ENCODE measurements around the gene FRMPD1. TPM values are rescaled to one million over a fixed set of nuclear protein-coding genes. Genes with fewer than 3 reads are reported as not detected.
A peak's percentile ranks its signal among the peaks of the same experiment; 100 is the strongest.
"Not testable (repeated sequence)": the region's sequence is repeated elsewhere in the genome, so short reads cannot be mapped to it uniquely, and the experiment has no call there.

FRMPD1 gene, protein sequence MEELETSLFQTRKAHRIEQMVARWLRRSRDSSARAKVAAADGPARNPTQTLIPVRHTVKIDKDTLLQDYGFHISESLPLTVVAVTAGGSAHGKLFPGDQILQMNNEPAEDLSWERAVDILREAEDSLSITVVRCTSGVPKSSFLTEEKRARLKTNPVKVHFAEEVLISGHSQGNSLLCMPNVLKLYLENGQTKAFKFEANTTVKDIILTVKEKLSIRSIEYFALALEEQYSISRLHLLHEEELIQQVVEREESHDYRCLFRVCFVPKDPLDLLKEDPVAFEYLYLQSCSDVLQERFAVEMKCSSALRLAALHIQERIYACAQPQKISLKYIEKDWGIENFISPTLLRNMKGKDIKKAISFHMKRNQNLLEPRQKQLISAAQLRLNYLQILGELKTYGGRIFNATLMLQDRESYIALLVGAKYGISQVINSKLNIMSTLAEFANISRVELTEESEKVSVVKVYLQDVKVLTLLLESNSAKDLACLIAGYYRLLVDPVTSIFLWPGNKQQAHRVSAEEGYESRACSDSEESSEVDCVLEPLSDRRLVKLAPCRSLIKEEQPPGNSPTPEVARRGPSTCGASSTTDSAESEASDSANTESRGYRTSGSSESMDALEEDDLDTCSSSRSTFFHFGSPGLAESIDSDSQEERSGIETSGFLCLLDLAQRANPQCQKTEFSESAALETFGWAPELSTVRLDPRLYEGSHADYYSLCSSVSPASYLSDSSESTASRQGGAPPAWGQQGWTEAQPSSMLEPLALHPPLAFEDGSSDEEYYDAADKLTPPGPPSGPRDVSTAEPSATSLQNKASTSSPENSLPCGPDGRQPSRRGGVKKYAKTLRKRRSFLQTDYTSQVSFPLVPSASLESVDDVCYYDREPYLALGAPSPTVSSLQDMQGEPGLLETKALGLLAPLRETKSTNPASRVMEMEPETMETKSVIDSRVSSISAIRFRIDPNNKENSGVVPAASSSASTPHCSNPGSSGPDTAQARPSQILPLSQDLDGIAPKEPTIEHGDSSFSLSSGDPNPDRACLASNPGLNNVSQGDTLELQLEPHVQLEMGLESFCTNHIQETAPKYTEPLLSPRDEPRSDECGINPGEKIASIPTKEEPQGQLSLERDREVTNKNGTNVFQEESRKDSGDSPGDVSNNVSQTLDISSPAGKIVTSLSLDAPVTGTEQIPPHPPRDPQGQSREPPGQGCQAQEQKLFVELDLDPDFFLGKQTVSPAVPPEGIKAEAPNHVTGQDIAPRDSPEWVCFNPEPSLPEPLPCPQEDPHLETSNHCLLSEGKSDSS (N-terminal part only)
- 0.67 TPM for total RNA-seq

GRCh38 chr9:37650873-37651768, at the start of gene FRMPD1:
TSS of gene FRMPD1 (plus strand) at chr9:37650954. CDS start at chr9:37692642, 41,688 bp downstream.
- peak; percentile 74 for DNase-seq (ENCODE audit: low spot score)
- ATAC-seq, result peak; percentile 89
- intact Hi-C loops (cut with DNase I), result no loop called here

DNA sequence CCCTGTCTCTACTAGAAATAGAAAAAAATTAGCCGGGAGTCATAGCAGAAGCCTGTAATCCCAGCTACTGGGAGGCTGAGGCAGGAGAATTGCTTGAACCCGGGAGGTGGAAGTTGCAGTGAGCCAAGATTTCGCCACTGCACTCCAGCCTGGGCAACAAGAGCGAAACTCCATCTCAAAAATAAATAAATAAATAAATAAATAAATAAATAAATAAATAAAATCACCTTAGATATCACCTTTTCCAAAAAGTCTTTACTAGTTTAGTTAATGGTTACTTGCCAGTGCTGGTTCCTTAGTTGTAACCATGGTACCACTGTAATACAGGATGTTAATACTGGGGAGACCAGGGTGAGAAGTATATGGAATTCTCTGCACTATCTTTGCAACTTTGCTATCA, 48.7 kb upstream of the FRMPD1 start:
- ATAC-seq; DNase-seq (ENCODE audit: low spot score); intact Hi-C loops (cut with DNase I): not testable (repeated sequence)

DNA sequence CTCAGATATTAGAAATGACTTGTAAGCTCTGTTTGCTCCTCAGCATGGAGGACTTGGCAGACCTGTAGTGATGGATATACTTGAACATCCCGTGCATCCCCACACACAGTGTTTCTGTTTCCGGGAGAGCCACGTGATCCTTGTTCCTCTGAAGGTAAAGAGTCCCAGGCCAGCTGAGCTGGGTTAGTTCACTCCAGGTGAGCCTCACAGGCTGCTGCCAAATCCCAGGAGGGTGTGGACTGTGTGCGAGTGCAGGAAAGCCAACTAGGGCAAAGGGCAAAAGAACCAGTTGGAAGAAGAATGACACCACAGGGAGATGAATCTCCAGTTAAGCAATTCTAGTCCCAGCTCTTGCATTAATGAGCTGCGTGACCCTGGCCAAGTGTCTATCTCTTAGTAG, 47.9 kb upstream of the FRMPD1 start:
- ATAC-seq, result peak; percentile 66
- intact Hi-C loops (cut with DNase I), result no loop called here
- DNase-seq (ENCODE audit: low spot score), result no peak

DNA sequence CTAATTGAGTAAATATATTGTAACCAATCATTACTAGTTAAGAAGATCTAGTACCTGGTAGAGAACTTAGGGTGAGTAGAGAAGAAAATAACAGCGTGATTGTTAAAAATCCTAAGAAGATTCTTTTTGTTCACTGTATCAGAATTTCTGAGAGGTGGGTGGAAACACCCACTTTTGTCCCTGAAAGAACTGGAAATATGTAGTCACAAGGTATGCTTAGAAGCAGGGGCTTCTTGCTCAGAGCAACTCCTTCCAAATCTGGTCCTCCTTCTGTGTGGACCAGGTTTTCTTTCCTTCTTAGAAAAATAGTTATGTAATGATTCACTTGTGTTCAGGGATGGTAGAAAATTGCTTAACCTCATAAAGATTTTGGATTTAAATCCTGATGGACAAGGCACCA, 46.5 kb upstream of the FRMPD1 start:
- no peak for ATAC-seq
- intact Hi-C loops (cut with DNase I), result no loop called here
- no peak for DNase-seq (ENCODE audit: low spot score)

- intact Hi-C loops (cut with DNase I), result no loop called here
Observed at GRCh38 chr9:37608250-37608649, 42.5 kb upstream of the FRMPD1 start.

GRCh38 chr9:37609735-37610397, 40.9 kb upstream of the FRMPD1 start:
- ATAC-seq (no peak), DNase-seq (ENCODE audit: low spot score) (no peak)
- intact Hi-C loops (cut with DNase I), result no loop called here

More at GRCh38 chr9:37608250-37608649, 42.5 kb upstream of the FRMPD1 start:
- DNase-seq (ENCODE audit: low spot score) (no peak), ATAC-seq (no peak)

- DNase-seq (ENCODE audit: low spot score) (no peak), ATAC-seq (no peak)
- intact Hi-C loops (cut with DNase I), result no loop called here
Observed at GRCh38 chr9:37611014-37611413, 39.7 kb upstream of the FRMPD1 start.

DNA sequence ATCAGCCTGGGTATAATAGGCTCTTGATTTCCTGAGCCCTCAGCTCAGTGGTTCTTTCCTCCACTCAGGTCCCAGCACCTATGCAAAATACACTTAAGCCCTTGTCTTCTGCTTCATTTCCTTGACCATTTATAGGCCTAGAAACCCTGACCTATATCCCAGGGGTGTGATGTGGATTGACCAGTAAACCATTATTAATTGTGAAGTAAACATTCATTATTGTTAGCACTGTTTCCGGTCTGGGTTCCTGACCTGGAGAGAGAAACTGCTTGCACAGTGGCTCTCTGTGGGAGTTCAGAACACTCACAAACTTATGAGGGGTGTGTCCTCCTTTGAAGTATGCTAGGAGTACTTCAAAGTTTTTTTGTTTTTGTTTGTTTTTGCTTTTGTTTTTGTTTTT, 38.8 kb upstream of the FRMPD1 start:
- no peak for ATAC-seq
- intact Hi-C loops (cut with DNase I), result no loop called here

DNA sequence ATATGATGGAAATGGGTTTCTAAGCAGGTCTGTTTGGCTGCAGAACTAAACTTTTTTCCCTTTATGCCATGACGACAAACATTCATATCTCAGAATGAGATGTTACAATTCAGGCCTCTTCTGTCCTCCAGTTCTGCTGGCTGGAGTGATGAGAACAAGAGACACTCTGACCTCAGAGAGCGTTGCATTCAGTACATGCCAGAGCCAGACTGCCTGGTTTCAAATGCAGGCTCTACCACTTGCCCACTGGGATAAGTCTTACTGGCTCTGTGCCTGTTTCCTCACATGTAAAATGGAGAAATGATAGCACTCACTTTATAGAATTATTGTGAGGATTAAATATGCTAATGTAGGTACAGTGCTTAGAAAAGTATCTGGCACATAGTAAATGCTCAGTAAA, 33.6 kb upstream of the FRMPD1 start:
- ATAC-seq (no peak), DNase-seq (ENCODE audit: low spot score) (no peak)
- intact Hi-C loops (cut with DNase I), result no loop called here

More for the DNA sequence above, 38.8 kb upstream of the FRMPD1 start:
- no peak for DNase-seq (ENCODE audit: low spot score)

DNA sequence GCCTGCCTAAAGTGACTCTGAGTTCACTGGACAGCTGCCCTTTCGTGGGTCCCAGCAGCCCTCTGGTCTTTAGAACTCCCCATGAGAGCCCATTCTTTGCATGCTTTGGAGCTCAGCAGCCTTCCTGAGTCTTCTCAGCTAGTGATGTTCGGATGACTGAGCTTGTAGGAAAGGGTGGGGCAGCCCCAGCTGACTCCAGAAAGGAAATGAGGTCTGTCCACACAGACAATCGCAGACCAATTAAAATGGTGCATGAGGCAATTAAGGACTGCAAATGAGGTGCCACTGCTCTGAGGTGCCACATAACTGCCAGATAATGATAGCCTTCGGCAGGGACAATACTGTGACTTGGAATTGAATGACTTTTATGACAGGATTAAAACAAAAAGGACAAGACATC, 32.9 kb upstream of the FRMPD1 start:
- ATAC-seq (no peak), DNase-seq (ENCODE audit: low spot score) (no peak)
- intact Hi-C loops (cut with DNase I), result no loop called here

DNA sequence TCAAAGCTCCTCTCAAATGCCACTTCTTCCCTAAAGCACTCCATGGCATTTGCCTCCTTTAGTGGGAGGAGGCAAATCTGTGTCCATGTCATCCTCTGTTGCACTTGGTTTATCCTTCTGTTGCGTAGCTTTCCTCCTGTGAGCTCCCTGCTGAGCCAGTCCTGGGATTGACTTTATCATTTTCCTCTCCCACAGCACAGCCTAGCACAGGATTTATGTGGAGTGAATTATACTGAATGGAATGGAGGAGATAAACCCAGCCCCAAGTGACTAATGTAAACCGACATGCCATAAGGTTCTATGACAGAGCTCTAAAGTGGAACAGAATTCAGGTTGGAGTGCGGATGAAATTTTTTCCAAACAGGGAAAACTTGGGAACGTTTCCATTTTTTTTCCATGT, 31.9 kb upstream of the FRMPD1 start:
- ATAC-seq (no peak), DNase-seq (ENCODE audit: low spot score) (no peak)
- intact Hi-C loops (cut with DNase I), result no loop called here

DNA sequence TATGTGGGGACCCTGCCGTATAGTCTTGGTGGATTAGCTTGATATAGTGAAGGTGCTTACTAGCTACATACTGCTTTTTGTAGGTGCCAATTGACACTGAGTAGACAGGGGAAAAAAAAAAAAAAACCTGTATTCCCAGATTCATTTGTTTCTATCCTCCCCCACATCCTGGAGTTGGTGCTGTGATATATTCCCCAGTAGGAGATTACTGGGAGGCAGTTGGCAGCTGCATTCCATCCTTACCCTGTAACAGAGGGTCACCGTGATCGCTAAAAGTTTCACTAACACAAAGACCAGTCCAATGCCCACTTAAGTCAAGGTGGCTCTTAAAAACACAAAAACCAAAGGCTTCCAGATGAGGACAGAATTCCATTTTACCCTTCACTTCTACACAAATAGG, 30.9 kb upstream of the FRMPD1 start:
- no peak for DNase-seq (ENCODE audit: low spot score)
- no peak for ATAC-seq
- intact Hi-C loops (cut with DNase I), result no loop called here

- DNase-seq (ENCODE audit: low spot score) (no peak), ATAC-seq (no peak)
- intact Hi-C loops (cut with DNase I), result no loop called here
Observed at GRCh38 chr9:37620396-37620795, 30.4 kb upstream of the FRMPD1 start.

GRCh38 chr9:37621273-37622121, 29.3 kb upstream of the FRMPD1 start:
- no peak for DNase-seq (ENCODE audit: low spot score)
- no peak for ATAC-seq
- intact Hi-C loops (cut with DNase I), result no loop called here

DNA sequence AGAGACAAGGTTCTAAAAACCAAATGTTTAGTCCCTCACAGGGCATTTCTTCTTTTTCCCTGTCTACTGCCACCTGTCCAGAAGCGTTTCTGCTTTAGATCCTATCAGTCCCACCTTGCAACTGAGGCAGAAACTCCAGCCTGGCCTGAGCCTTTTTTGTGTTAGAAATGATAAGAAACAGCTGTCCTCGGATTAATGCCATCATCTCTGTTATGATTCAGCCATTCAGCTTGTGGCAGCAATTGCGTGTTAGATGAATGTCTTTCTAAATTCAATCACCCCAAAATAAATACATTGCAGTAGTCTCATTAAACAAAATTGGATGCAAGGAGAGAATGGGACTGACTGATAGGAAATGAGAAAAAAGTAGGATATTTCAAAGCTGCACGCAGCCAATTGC, 28.3 kb upstream of the FRMPD1 start:
- no peak for DNase-seq (ENCODE audit: low spot score)
- intact Hi-C loops (cut with DNase I), result no loop called here
- ATAC-seq, result no peak

DNA sequence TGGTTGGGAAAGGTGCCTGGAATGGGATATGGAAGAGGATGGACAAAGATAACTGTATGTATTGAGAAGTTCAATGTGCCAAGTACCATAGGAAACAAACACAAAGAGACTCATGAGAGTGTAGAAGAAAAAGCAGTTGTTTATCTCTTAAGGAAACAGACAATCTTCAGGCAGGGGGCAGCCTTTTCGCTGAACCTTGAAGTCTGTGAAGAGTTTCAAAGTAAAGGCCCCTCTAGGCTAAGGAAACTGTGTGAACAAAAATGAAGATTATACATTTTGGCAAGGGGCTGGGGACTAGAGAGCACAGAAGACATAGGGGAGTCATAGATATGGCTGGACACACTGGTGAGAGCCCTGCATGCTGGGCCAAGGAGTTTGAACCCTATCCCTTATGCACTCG, 27.5 kb upstream of the FRMPD1 start:
- no peak for DNase-seq (ENCODE audit: low spot score)
- ATAC-seq, result no peak
- intact Hi-C loops (cut with DNase I), result no loop called here

DNA sequence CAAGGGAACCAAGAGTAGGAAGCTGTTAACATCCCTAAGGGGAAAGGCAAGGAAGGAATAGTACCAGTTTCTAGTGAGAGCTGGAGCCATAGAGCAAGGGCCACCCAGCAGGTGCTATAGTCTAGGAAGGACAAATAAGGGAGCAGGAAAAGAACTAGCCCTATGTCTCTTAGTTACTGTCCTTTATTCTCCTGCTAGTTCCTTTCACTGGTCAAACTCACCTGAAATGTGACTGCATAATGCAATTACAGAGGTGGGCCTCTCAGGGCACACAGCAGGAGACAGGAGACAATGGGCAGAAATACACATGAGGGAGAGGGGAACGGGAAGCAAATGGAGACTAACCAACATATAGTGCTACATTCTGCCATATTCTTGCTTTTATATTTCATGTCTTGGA, 26.7 kb upstream of the FRMPD1 start:
- ATAC-seq (no peak), DNase-seq (ENCODE audit: low spot score) (no peak)
- intact Hi-C loops (cut with DNase I), result no loop called here
